ENCODE data around the gene ASMTL.

- no peak for TF ChIP-seq EZH2 (IDR thresholded peaks at IDR 0.05; ENCODE audit: low read depth, unreplicated experiment)
- no peak for TF ChIP-seq CTCF (conservative IDR thresholded peaks at IDR 0.05; ENCODE audit: low read depth in 2 of 2)
- TF ChIP-seq POLR2AphosphoS5 (IDR thresholded peaks at IDR 0.05; ENCODE audit: low read depth), result no peak
- no peak for TF ChIP-seq ZNF114 (CRISPR knock-in tag; IDR thresholded peaks at IDR 0.05)
- TF ChIP-seq EZH2phosphoT487 (IDR thresholded peaks at IDR 0.05; ENCODE audit: unreplicated experiment), result no peak
- TF ChIP-seq CREB1 (CRISPR knock-in tag; IDR thresholded peaks at IDR 0.05; ENCODE audit: low read depth), result no peak
- TF ChIP-seq REST (IDR thresholded peaks at IDR 0.05; ENCODE audit: unreplicated experiment), result no peak
- no peak for TF ChIP-seq ETS1 (IDR thresholded peaks at IDR 0.05)
- no peak for TF ChIP-seq NANOG (IDR thresholded peaks at IDR 0.05; ENCODE audit: borderline replicate concordance)
- no peak for TF ChIP-seq STAT1 (IDR thresholded peaks at IDR 0.05; ENCODE audit: unreplicated experiment)
These were observed 821 bp downstream of the ASMTL start for GRCh38 chrX:1451661-1452515.

All from GM23338 (cell line).